Ishikawa (cell line): ENCODE measurements around the gene DIP2A.

Experiments
- CEBPB ChIP-seq: IDR thresholded peaks from 2 replicates; pipeline ENCODE4 v1.6.1; 2012
- CREB1 ChIP-seq: IDR thresholded peaks from 2 replicates; pipeline ENCODE4 v1.6.1; 2012; ENCODE audit warnings: low read depth
- EGR1 ChIP-seq: IDR thresholded peaks from 2 replicates; pipeline ENCODE4 v1.6.1; 2012
- EP300 ChIP-seq: IDR thresholded peaks from 2 replicates; pipeline ENCODE4 v1.6.1; 2012; ENCODE audit warnings: borderline replicate concordance
- FOXM1 ChIP-seq: IDR thresholded peaks from 2 replicates; pipeline ENCODE4 v1.6.1; 2012; ENCODE audit warnings: low read depth, borderline replicate concordance
- MAX ChIP-seq: IDR thresholded peaks from 2 replicates; pipeline ENCODE4 v1.6.1; 2012
- NFIC ChIP-seq: IDR thresholded peaks from 2 replicates; pipeline ENCODE4 v1.6.1; 2012
- RAD21 ChIP-seq: IDR thresholded peaks from 2 replicates; pipeline ENCODE4 v1.6.1; 2012; ENCODE audit warnings: low read depth
- REST ChIP-seq: IDR thresholded peaks from 2 replicates; pipeline ENCODE4 v1.6.1; 2012; ENCODE audit warnings: low read depth, mild to moderate bottlenecking
- TAF1 ChIP-seq: IDR thresholded peaks from 2 replicates; pipeline ENCODE4 v1.6.1; 2012; ENCODE audit warnings: low read depth, mild to moderate bottlenecking
- TCF12 ChIP-seq: IDR thresholded peaks from 2 replicates; pipeline ENCODE4 v1.6.1; 2012; ENCODE audit warnings: low read depth
- TEAD4 ChIP-seq: IDR thresholded peaks from 2 replicates; pipeline ENCODE4 v1.6.1; 2012
- USF1 ChIP-seq: IDR thresholded peaks from 2 replicates; pipeline ENCODE4 v1.6.1; 2012
- YY1 ChIP-seq: IDR thresholded peaks from 2 replicates; pipeline ENCODE4 v1.6.1; 2012; ENCODE audit warnings: low read depth
- ZBTB7A ChIP-seq: IDR thresholded peaks from 2 replicates; pipeline ENCODE4 v1.6.1; 2012; ENCODE audit warnings: low read depth

The DIP2A gene

GRCh38 chr21:46458315-46459023 is at the start of gene DIP2A:
TSS of gene DIP2A (plus strand) at chr21:46458891. CDS start at chr21:46459132, 241 bp downstream.
- TF ChIP-seq YY1 (peak; percentile 75), ZBTB7A (no peak), EGR1 (peak; percentile 84), RAD21 (no peak), CREB1 (peak; percentile 53; the same call in 1 of the 2 replicates), USF1 (no peak), TEAD4 (no peak), REST (no peak), FOXM1 (no peak), TAF1 (peak; percentile 75; the same call in 1 of the 2 replicates), NFIC (no peak), TCF12 (peak; percentile 29; the same call in 1 of the 2 replicates), CEBPB (no peak), MAX (peak; percentile 85; the same call in 1 of the 2 replicates), EP300 (no peak)

- TF ChIP-seq TAF1 (no peak), YY1 (no peak), CREB1 (no peak), EGR1 (no peak), USF1 (no peak), REST (no peak), MAX (no peak)
Observed at GRCh38 chr21:46409641-46410406, 48.9 kb upstream of the DIP2A start.

GRCh38 chr21:46410516-46410915 is 48.2 kb upstream of the DIP2A start:
- TF ChIP-seq ZBTB7A = no peak
- TF ChIP-seq FOXM1 = no peak
- no peak for TF ChIP-seq EGR1
- no peak for TF ChIP-seq RAD21
- no peak for TF ChIP-seq TAF1
- no peak for TF ChIP-seq CEBPB
- no peak for TF ChIP-seq USF1
- TF ChIP-seq TCF12 = no peak
- TF ChIP-seq YY1 = no peak
- TF ChIP-seq REST = no peak
- TF ChIP-seq TEAD4 = no peak
